Muscle layer of duodenum (tissue), 2 donors: Measurements from ENCODE around the gene DTNBP1.

Experiments used
- H3K27ac ChIP-seq: one replicate; pipeline ENCODE4 v1.7.0; 2013; ENCODE audit warnings: mild to moderate bottlenecking, low read length
- H3K27me3 ChIP-seq: one replicate; pipeline ENCODE4 v1.7.0; 2013; ENCODE audit warnings: low read depth, mild to moderate bottlenecking, control low read depth, low read length
- H3K36me3 ChIP-seq, 2 donors: one replicate each; pipeline ENCODE4 v1.7.0; 2013; ENCODE audit warnings: low read length in 2 of 2, control low read depth in 1 of 2, mild to moderate bottlenecking in 1 of 2; ENCODE audit not compliant: insufficient read depth in 2 of 2, control insufficient read depth in 1 of 2
- H3K4me1 ChIP-seq, 2 donors: one replicate each; pipeline ENCODE4 v1.7.0; 2013; ENCODE audit warnings: low read length in 2 of 2, mild to moderate bottlenecking in 2 of 2, control low read depth in 1 of 2, moderate library complexity in 1 of 2; ENCODE audit not compliant: insufficient read depth in 2 of 2, control insufficient read depth in 1 of 2
- H3K4me3 ChIP-seq, 2 donors: one replicate each; pipeline ENCODE4 v1.7.0; 2013; ENCODE audit warnings: low read length in 2 of 2, low read depth in 1 of 2, mild to moderate bottlenecking in 1 of 2
- H3K9me3 ChIP-seq, 2 donors: one replicate each; pipeline ENCODE4 v1.7.0; 2013; ENCODE audit warnings: low read length in 2 of 2, control low read depth in 1 of 2, mild to moderate bottlenecking in 1 of 2; ENCODE audit not compliant: control insufficient read depth in 1 of 2
- donor health status: healthy.

DTNBP1 gene

DNA sequence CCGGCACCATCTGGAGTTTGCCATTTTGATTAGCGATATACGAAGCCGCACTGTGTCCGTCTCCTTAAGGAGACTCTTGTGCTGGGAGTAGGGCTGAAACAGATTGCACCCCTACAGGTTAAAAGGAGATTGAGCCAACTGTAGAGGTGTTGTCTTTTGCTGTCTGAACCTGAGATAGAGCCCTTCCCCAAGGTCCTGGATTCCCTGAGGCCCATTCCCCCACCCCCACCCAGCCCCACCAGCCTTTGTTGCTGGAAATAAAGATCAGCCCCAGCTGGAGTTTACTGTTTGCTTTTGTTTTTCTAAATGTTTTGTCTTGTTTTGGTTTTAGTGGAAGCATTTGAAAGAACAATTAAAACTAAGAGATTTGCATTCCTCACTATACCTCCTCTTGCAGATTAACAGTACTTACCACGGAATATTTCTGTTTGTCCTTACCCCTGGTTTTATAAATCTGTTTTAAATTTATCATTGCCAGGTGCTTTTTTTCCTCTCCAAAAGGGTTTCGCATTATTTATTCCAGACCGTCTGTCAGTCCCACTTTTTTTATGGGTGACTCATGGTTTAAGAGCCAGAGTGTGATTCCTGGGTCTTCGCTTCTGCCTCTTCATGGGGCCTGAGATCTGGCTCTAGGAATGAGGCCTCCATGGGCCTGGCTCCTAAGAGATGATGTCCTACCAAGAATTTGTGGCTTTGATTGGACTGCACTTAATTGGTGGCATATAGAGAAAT, 169.2 kb downstream of the DTNBP1 start:
- no peaks in the 10 kb centered on the region for H3K27me3 ChIP-seq
- H3K9me3 ChIP-seq, result no peaks in the 10 kb centered on the region
- H3K4me3 ChIP-seq, result no peak overlapping the region
- H3K36me3 ChIP-seq, result peaks cover 10 to 23% of the 10 kb centered on the region in 2 donors
- no peak overlapping the region for H3K27ac ChIP-seq
- peaks cover 5 to 21% of the 10 kb centered on the region in 2 donors for H3K4me1 ChIP-seq

DNA sequence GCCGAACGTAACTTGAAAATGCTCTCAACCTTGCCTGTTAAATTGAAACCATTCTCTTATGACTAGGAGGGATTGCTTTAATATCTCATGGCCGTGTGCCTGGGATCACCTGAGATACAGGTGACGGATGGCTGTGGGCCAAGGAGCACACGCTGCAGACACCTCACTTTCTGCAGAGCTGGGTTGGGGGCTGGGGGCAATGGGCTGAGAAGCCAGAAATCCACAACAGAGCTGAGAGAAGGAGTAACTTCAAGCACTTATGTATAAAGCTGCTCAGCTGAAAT, 170.9 kb downstream of the DTNBP1 start:
- no peaks in the 10 kb centered on the region for H3K9me3 ChIP-seq
- no peak overlapping the region for H3K27ac ChIP-seq
- peaks cover 5 to 21% of the 10 kb centered on the region in 2 donors for H3K4me1 ChIP-seq
- H3K27me3 ChIP-seq, result no peaks in the 10 kb centered on the region
- peaks cover 14 to 34% of the 10 kb centered on the region in 2 donors for H3K36me3 ChIP-seq
- no peak overlapping the region for H3K4me3 ChIP-seq

GRCh38 chr6:15491255-15491985, 171.4 kb downstream of the DTNBP1 start:
- Histone ChIP-seq H3K4me1 (peaks cover 5 to 21% of the 10 kb centered on the region in 2 donors), H3K9me3 (no peaks in the 10 kb centered on the region), H3K27ac (no peak overlapping the region), H3K4me3 (no peak overlapping the region), H3K27me3 (no peaks in the 10 kb centered on the region), H3K36me3 (peaks cover 11 to 29% of the 10 kb centered on the region in 2 donors)

- Histone ChIP-seq H3K27ac (no peak overlapping the region), H3K9me3 (no peaks in the 10 kb centered on the region), H3K4me3 (no peak overlapping the region), H3K4me1 (peaks cover 5 to 18% of the 10 kb centered on the region in 2 donors), H3K27me3 (no peaks in the 10 kb centered on the region), H3K36me3 (peaks cover 11 to 23% of the 10 kb centered on the region in 2 donors)
Observed at GRCh38 chr6:15490242-15491100, 172.4 kb downstream of the DTNBP1 start.

GRCh38 chr6:15489261-15489962, 173.4 kb downstream of the DTNBP1 start:
- H3K4me1 ChIP-seq, result peaks cover 5 to 12% of the 10 kb centered on the region in 2 donors
- no peak overlapping the region for H3K27ac ChIP-seq
- no peaks in the 10 kb centered on the region for H3K27me3 ChIP-seq
- no peaks in the 10 kb centered on the region for H3K9me3 ChIP-seq
- no peak overlapping the region for H3K4me3 ChIP-seq
- H3K36me3 ChIP-seq, result peaks cover 11 to 23% of the 10 kb centered on the region in 2 donors

GRCh38 chr6:15487262-15487661, 175.6 kb downstream of the DTNBP1 start:
- H3K9me3 ChIP-seq, result no peaks in the 10 kb centered on the region

DNA sequence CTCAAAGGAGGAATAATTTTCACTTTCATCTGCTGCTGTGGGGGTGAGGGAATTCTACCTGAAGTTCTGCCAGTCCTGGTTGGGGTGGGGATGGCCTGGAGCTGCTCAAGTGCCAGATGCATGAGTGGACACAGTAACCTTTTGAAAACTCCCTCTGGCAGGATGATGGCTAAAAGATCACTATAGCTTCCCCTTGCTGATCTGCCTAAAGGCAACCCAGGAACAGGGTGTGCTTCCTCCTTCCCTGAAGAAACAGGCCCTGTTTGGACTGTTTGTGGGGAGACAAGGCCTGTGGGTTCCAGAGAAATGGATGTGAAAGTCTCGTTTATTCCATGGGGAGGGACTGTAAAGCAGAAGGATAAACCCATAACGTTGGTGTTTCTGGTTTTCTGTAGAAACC, 176.9 kb downstream of the DTNBP1 start:
- Histone ChIP-seq H3K36me3 (peaks cover 11 to 23% of the 10 kb centered on the region in 2 donors), H3K9me3 (no peaks in the 10 kb centered on the region), H3K4me3 (no peak overlapping the region), H3K4me1 (peaks cover under 1% of the 10 kb centered on the region in 2 donors), H3K27me3 (no peaks in the 10 kb centered on the region), H3K27ac (no peak overlapping the region)

More at GRCh38 chr6:15487262-15487661, 175.6 kb downstream of the DTNBP1 start:
- H3K4me3 ChIP-seq, result no peak overlapping the region
- peaks cover 5 to 12% of the 10 kb centered on the region in 2 donors for H3K4me1 ChIP-seq
- no peak overlapping the region for H3K27ac ChIP-seq
- no peaks in the 10 kb centered on the region for H3K27me3 ChIP-seq
- peaks cover 11 to 23% of the 10 kb centered on the region in 2 donors for H3K36me3 ChIP-seq

- Histone ChIP-seq H3K27me3 (no peaks in the 10 kb centered on the region), H3K4me3 (no peak overlapping the region), H3K4me1 (no peaks in the 10 kb centered on the region), H3K36me3 (peaks cover 11 to 23% of the 10 kb centered on the region in 2 donors), H3K27ac (no peak overlapping the region), H3K9me3 (no peaks in the 10 kb centered on the region)
Observed at GRCh38 chr6:15484821-15485220, 178.0 kb downstream of the DTNBP1 start.

DNA sequence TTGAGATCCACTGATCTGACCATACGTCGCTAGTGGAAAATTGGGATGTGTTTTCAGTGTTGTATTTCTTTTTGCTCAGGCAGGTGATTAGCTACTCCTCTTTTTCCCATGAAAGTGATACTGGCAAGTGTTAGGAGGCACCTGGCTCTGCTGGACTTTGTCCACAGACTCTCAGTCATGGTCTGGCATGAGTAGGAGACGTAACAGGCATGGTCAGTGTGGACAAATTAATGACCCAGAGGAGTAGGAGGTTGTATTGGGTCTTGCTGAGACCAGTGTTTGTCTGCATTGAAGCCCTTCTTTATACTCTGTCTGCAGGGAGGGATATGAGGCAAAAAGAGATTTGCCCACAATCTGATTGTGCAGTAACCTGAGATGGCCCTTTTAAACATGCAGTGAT, 178.7 kb downstream of the DTNBP1 start:
- Histone ChIP-seq H3K4me1 (no peaks in the 10 kb centered on the region), H3K27ac (no peak overlapping the region), H3K9me3 (no peaks in the 10 kb centered on the region), H3K4me3 (no peak overlapping the region), H3K27me3 (no peaks in the 10 kb centered on the region), H3K36me3 (peaks cover 11 to 19% of the 10 kb centered on the region in 2 donors)

DNA sequence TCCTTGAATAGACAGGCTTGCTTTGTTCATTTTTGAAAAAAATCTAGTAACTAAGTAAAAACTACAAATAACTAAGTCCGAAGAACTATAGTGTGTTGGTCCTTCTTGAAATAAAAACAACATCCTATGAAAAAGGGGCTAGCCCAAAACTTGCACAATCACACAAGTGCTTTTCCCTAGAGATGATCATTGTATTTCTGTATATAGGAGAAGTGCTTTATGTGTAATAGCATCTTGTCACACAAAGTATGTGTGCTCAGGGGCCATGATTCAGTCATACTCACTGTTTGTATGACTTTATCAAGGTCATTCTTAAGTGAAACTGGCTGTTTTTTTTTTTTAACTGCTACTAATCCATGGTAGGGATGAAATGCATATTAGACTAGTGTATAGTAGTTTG, 179.8 kb downstream of the DTNBP1 start:
- Histone ChIP-seq H3K4me3 (no peak overlapping the region), H3K27me3 (no peaks in the 10 kb centered on the region), H3K27ac (no peak overlapping the region), H3K36me3 (peaks cover 3 to 8% of the 10 kb centered on the region in 2 donors), H3K9me3 (no peaks in the 10 kb centered on the region), H3K4me1 (peaks cover 0 to under 1% of the 10 kb centered on the region in 2 donors)
